Measurements from ENCODE around the gene DOCK11. TPM values are rescaled to one million over a fixed set of nuclear protein-coding genes. Genes with fewer than 3 reads are reported as not detected.

The DOCK11 gene
- total RNA-seq, 3 donors from 2014 or later = 4.5 to 31.6 (median 8.4) TPM

- no peaks in the 10 kb centered on the region for H3K36me3 ChIP-seq (ENCODE audit: low read depth)
- no peak for ATAC-seq
- TF ChIP-seq CTCF (IDR thresholded peaks at IDR 0.05) = no peak
Measured at GRCh38 chrX:118520216-118521206, 24.9 kb downstream of the DOCK11 start.

GRCh38 chrX:118521435-118521834, 25.8 kb downstream of the DOCK11 start:
- TF ChIP-seq CTCF (IDR thresholded peaks at IDR 0.05) = no peak
- ATAC-seq (no peak), DNase-seq (no peak)
- Histone ChIP-seq H3K36me3 (ENCODE audit: low read depth) (no peaks in the 10 kb centered on the region), H3K4me3 (no peak overlapping the region), H3K9me3 (no peaks in the 10 kb centered on the region), H3K4me1 (ENCODE audit: low read depth) (no peaks in the 10 kb centered on the region)
- intact Hi-C loops (cut with DNase I, micrococcal nuclease) = no loop called here

More at GRCh38 chrX:118520216-118521206, 24.9 kb downstream of the DOCK11 start:
- DNase-seq = no peak
- Histone ChIP-seq H3K9me3 (no peaks in the 10 kb centered on the region), H3K4me3 (no peak overlapping the region), H3K4me1 (ENCODE audit: low read depth) (no peaks in the 10 kb centered on the region)
- intact Hi-C loops (cut with DNase I, micrococcal nuclease) = no loop called here

GRCh38 chrX:118522230-118522926, 26.8 kb downstream of the DOCK11 start:
- Histone ChIP-seq H3K36me3 (ENCODE audit: low read depth) (no peaks in the 10 kb centered on the region), H3K9me3 (no peaks in the 10 kb centered on the region), H3K4me1 (ENCODE audit: low read depth) (no peaks in the 10 kb centered on the region), H3K4me3 (no peak overlapping the region)
- no peak for ATAC-seq
- DNase-seq = no peak
- TF ChIP-seq CTCF (IDR thresholded peaks at IDR 0.05) = no peak
- intact Hi-C loops (cut with DNase I, micrococcal nuclease) = no loop called here

GRCh38 chrX:118523920-118524319, 28.3 kb downstream of the DOCK11 start:
- H3K4me3 ChIP-seq = no peak overlapping the region
- no peak for TF ChIP-seq CTCF (IDR thresholded peaks at IDR 0.05)
- ATAC-seq (peak; percentile 55), DNase-seq (no peak)
- intact Hi-C loops (cut with DNase I, micrococcal nuclease) = no loop called here
- H3K36me3 ChIP-seq (ENCODE audit: low read depth) = no peaks in the 10 kb centered on the region
- H3K9me3 ChIP-seq = no peaks in the 10 kb centered on the region
- H3K4me1 ChIP-seq (ENCODE audit: low read depth) = no peaks in the 10 kb centered on the region

GRCh38 chrX:118524344-118524743, 28.7 kb downstream of the DOCK11 start:
- H3K4me1 ChIP-seq (ENCODE audit: low read depth) = no peaks in the 10 kb centered on the region
- TF ChIP-seq CTCF (IDR thresholded peaks at IDR 0.05) = no peak
- DNase-seq (no peak), ATAC-seq (no peak)
- no peaks in the 10 kb centered on the region for H3K9me3 ChIP-seq
- H3K4me3 ChIP-seq = no peak overlapping the region
- intact Hi-C loops (cut with DNase I, micrococcal nuclease) = no loop called here
- no peaks in the 10 kb centered on the region for H3K36me3 ChIP-seq (ENCODE audit: low read depth)
